Adrenal gland (tissue), 12 donors: ENCODE results near the gene LYPD5. TPM values are rescaled to one million over a fixed set of nuclear protein-coding genes. Genes with fewer than 3 reads are reported as not detected.

Source experiments
- DNase-seq, 7 donors: peaks; one replicate each; pipeline ENCODE4 v3.0.0-alpha.2; 2019 to 2020
- H3K27ac ChIP-seq, 5 donors: fragments of 200-600 bp; sonication (generic) in 4 of 5; 1 replicate in 3 of 5; 2 replicates in 2 of 5; pipeline versions ENCODE4 v1.5.1 to v1.8.0; 2016 to 2020; ENCODE audit warnings: mild to moderate bottlenecking in 1 of 5
- H3K27me3 ChIP-seq: fragments of 200-600 bp; 2 replicates; pipeline ENCODE4 v1.8.0; 2021
- H3K36me3 ChIP-seq, 2 donors: fragments of 200-600 bp; replicated peaks in 1 of 2; 1 replicate in 1 of 2; 2 replicates in 1 of 2; pipeline versions ENCODE4 v1.5.1 to v1.8.0; 2018 to 2022
- H3K4me1 ChIP-seq, 2 donors: fragments of 200-600 bp; replicated peaks in 1 of 2; 1 replicate in 1 of 2; 2 replicates in 1 of 2; pipeline versions ENCODE4 v1.5.1 to v1.8.0; 2018 to 2021
- H3K4me3 ChIP-seq, 4 donors: fragments of 200-600 bp; sonication (generic) in 3 of 4; one replicate each; pipeline ENCODE4 v1.5.1; 2016 to 2018
- H3K9me3 ChIP-seq, 3 donors: fragments of 200-600 bp; sonication (generic) in 1 of 3; replicated peaks in 1 of 3; 1 replicate in 2 of 3; 2 replicates in 1 of 3; pipeline versions ENCODE4 v1.5.1 to v1.8.0; 2016 to 2021
- CTCF ChIP-seq, 6 experiments: fragments of 450-650 bp in 4 of 6; fragments of 200-600 bp in 2 of 6; sonication (generic) in 1 of 6; IDR thresholded peaks; 1 replicate in 5 of 6; 2 replicates in 1 of 6; pipeline versions ENCODE4 v1.5.1 to v1.8.0; 2016 to 2021; ENCODE audit warnings: antibody characterized with exemption in 6 of 6, mild to moderate bottlenecking in 2 of 6, moderate library complexity in 1 of 6
- POLR2A ChIP-seq, 2 donors: fragments of 450-650 bp; IDR thresholded peaks; one replicate each; pipeline ENCODE4 v1.6.1; 2017; ENCODE audit warnings: antibody characterized with exemption in 2 of 2, mild to moderate bottlenecking in 2 of 2, moderate library complexity in 1 of 2
- WGBS, 4 donors: extraction: QIAGEN DNeasy Blood & Tissue Kit in 2 of 4; methylation state at CpG; one replicate each; pipeline versions ENCODE4 v1.1.5 to v1.1.7; 2013 to 2017; 5-methylcytosine and 5-hydroxymethylcytosine counted together
- intact Hi-C, 2 donors: fragments of 100-400 bp; cut with DNase I; formaldehyde crosslinking; loops; one replicate each; pipeline versions ENCODE4 v1.14.1 to v1.15.0; 2022 to 2023
- polyA plus RNA-seq, 3 donors: library from polyadenylated mRNA; stranded (reverse); fragments of 200-250 nt in 2 of 3; fragments of 350-450 nt in 1 of 3; fragmentation: Illumina TruSeq in 1 of 3; extraction: RNeasy Lipid Tissue Mini Kit (QIAGEN cat#74804) in 1 of 3; gene quantifications; one replicate each; pipeline ENCODE4 v1.2.3, GENCODE V29; 2013 to 2014
- total RNA-seq, 9 donors: library from RNA; depleted of rRNA in 4 of 9; stranded (reverse); fragments of >200 nt in 4 of 9; fragments of 120-200 nt in 1 of 9; fragmentation: NEBNext Ultra II Directional in 1 of 9; extraction: Animal tissue kit (Norgen Biotek cat#: 25700) in 1 of 9; gene quantifications; one replicate each; pipeline versions ENCODE4 v1.1.0 to v1.2.4, GENCODE V29; 2013 to 2023
- donor health status: healthy with polysubstance abuse.
- donor health status: Bipolar disorder and iron deficiency.
- donor health status: DM: yes; HTN: yes; CAD: no.
- donor health status: DM: no; HTN: no; CAD: no.
- donor health status: DM: no; HTN: no; CAD: no.
- donor health status: DM: yes; HTN: yes; CAD: no.

Gene LYPD5
- total and polyA plus RNA-seq, 12 donors = 0.32 to 3.0 (median 0.91) TPM; not detected in 1

DNA sequence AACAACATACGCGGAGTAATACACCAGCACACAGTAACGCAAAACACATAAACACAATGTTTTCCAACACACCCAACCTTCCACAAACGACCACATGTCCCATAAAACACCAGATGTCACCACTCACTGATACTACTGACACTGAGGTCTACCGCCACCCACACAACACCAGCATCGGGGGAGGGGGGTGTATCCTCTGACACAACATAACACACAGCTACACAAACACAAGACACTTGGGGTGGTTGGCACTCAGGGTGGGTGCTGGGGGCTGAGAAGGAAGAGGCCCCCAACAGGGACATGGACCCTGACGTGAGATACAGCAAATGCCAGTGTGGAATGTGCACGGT, 20.0 kb downstream of the LYPD5 start:
- DNase-seq = no peak
- Histone ChIP-seq H3K9me3 (no peaks in the 10 kb centered on the region), H3K4me1 (peaks cover 4 to 8% of the 10 kb centered on the region in 2 donors), H3K4me3 (no peak overlapping the region), H3K36me3 (no peaks in the 10 kb centered on the region), H3K27ac (no peak overlapping the region), H3K27me3 (no peaks in the 10 kb centered on the region)
- intact Hi-C loops = loop anchor here in 1 of 2 donors (5.0 kb wide), 1 partner anchor 35 kb away; no protein-coding TSS in a partner anchor
- TF ChIP-seq POLR2A (IDR thresholded peaks at IDR 0.05) = no peak
- 56 to 63% (median 62%) methylated on average over 8 of the region's 8 CpGs for WGBS, 4 donors

- intact Hi-C loops = loop anchor here in 1 of 2 donors (5.0 kb wide), 1 partner anchor 34 kb away; no protein-coding TSS in a partner anchor
Observed at GRCh38 chr19:43781630-43782310, 20.5 kb downstream of the LYPD5 start.

GRCh38 chr19:43780706-43781525, 21.3 kb downstream of the LYPD5 start, which contains the start of gene KCNN4:
Gene KCNN4, minus strand, starts transcription at chr19:43780973. Its CDS starts 112 bp downstream, at chr19:43780861.
- TF ChIP-seq POLR2A (IDR thresholded peaks at IDR 0.05) (no peak), CTCF (IDR thresholded peaks at IDR 0.05) (no peak)
- Histone ChIP-seq H3K27ac (no peak within 1 kb of the TSS), H3K4me3 (peak within 1 kb of the TSS in 1 of 4 donors; percentile 15), H3K27me3 (no peaks in the 10 kb centered on the region), H3K4me1 (peaks cover 4 to 8% of the 10 kb centered on the region in 2 donors), H3K9me3 (no peaks in the 10 kb centered on the region), H3K36me3 (no peaks in the 10 kb centered on the region)
- no peak for DNase-seq
- intact Hi-C loops = loop anchor here in 1 of 2 donors (5.0 kb wide), 1 partner anchor 34 kb away; no protein-coding TSS in a partner anchor
- WGBS, 4 donors = 31 to 47% (median 32%) methylated on average over 8 to 19 of the region's 19 CpGs

More at GRCh38 chr19:43781630-43782310, 20.5 kb downstream of the LYPD5 start:
- H3K4me1 ChIP-seq = peaks cover 4 to 8% of the 10 kb centered on the region in 2 donors
- no peak overlapping the region for H3K27ac ChIP-seq
- no peak for DNase-seq
- no peak for TF ChIP-seq CTCF (IDR thresholded peaks at IDR 0.05)
- TF ChIP-seq POLR2A (IDR thresholded peaks at IDR 0.05) = no peak
- 83 to 90% (median 88%) methylated on average over 11 to 14 of the region's 14 CpGs for WGBS, 4 donors
- H3K36me3 ChIP-seq = no peaks in the 10 kb centered on the region
- no peaks in the 10 kb centered on the region for H3K9me3 ChIP-seq
- H3K27me3 ChIP-seq = no peaks in the 10 kb centered on the region
- H3K4me3 ChIP-seq = no peak overlapping the region

GRCh38 chr19:43779820-43780219, 22.4 kb downstream of the LYPD5 start:
- Histone ChIP-seq H3K36me3 (no peaks in the 10 kb centered on the region), H3K27me3 (no peaks in the 10 kb centered on the region), H3K9me3 (no peaks in the 10 kb centered on the region), H3K4me3 (no peak overlapping the region), H3K4me1 (peaks cover 2 to 4% of the 10 kb centered on the region in 2 donors), H3K27ac (peak overlapping the region in 1 of 5 donors; percentile 16)
- no peak for TF ChIP-seq CTCF (IDR thresholded peaks at IDR 0.05)
- DNase-seq = no peak
- 38 to 70% (median 49%) methylated on average over 3 of the region's 3 CpGs for WGBS, 4 donors
- intact Hi-C loops = loop anchor here in 1 of 2 donors (5.0 kb wide), 1 partner anchor 33 kb away; no protein-coding TSS in a partner anchor
